Measurements from ENCODE around the gene ACADM. TPM values are rescaled to one million over a fixed set of nuclear protein-coding genes. Genes with fewer than 3 reads are reported as not detected.

Gene ACADM
- total RNA-seq, 1 experiment from 2014 or later = 37.9 TPM

DNA sequence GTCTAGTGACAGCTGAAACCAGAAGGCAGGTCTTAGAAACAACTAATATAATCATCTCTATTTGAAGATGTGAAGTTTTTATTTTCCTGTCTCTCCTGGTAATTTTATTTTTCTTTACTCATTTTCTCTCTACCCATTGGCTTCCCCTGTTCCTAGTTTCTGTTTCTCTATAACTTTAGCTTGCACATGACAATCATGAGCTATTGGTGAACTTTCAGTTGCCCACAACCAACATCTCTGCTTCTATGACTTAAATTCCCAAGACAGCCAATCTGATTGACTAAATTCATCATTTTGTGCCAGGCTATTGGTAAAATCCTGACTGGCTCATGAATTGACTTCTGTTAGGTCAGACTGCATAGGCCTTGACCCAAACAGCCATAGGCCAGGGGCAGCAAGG, 13.7 kb upstream of the ACADM start:
- DNase-seq (ENCODE audit: low spot score) = no peak
- peaks cover 7% of the 10 kb centered on the region for H3K9me3 Mint-ChIP-seq
- H3K36me3 Mint-ChIP-seq = no peaks in the 10 kb centered on the region
- no peak overlapping the region for H3K4me3 Mint-ChIP-seq
- ChIA-PET POLR2A (interaction anchor here (0.7 kb wide), 1 partner anchor 339 kb away, joined by 12 read pairs; no protein-coding TSS in a partner anchor), CTCF (interaction anchor here (0.6 kb wide), 1 partner anchor 34 kb away, joined by 3 read pairs; no protein-coding TSS in a partner anchor)
- TF ChIP-seq, protein P1, sequence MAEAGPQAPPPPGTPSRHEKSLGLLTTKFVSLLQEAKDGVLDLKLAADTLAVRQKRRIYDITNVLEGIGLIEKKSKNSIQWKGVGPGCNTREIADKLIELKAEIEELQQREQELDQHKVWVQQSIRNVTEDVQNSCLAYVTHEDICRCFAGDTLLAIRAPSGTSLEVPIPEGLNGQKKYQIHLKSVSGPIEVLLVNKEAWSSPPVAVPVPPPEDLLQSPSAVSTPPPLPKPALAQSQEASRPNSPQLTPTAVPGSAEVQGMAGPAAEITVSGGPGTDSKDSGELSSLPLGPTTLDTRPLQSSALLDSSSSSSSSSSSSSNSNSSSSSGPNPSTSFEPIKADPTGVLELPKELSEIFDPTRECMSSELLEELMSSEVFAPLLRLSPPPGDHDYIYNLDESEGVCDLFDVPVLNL (CRISPR knock-in tag; IDR thresholded peaks at IDR 0.05; ENCODE audit: borderline replicate concordance, low read depth) = no peak
- no peak for TF ChIP-seq GRHL2 (CRISPR knock-in tag; IDR thresholded peaks at IDR 0.05; ENCODE audit: insufficient replicate concordance, severe bottlenecking)
- no peak for TF ChIP-seq NR1H2 (CRISPR knock-in tag; IDR thresholded peaks at IDR 0.05)
- no peak for TF ChIP-seq PREB (CRISPR knock-in tag; IDR thresholded peaks at IDR 0.05; ENCODE audit: borderline replicate concordance)
- no peak for TF ChIP-seq ZNF396 (CRISPR knock-in tag; IDR thresholded peaks at IDR 0.05; ENCODE audit: borderline replicate concordance)
- TF ChIP-seq ZNF532 (CRISPR knock-in tag; IDR thresholded peaks at IDR 0.05; ENCODE audit: borderline replicate concordance) = no peak
- TF ChIP-seq PRDM15 (CRISPR knock-in tag; IDR thresholded peaks at IDR 0.05) = no peak
- TF ChIP-seq, protein P2, sequence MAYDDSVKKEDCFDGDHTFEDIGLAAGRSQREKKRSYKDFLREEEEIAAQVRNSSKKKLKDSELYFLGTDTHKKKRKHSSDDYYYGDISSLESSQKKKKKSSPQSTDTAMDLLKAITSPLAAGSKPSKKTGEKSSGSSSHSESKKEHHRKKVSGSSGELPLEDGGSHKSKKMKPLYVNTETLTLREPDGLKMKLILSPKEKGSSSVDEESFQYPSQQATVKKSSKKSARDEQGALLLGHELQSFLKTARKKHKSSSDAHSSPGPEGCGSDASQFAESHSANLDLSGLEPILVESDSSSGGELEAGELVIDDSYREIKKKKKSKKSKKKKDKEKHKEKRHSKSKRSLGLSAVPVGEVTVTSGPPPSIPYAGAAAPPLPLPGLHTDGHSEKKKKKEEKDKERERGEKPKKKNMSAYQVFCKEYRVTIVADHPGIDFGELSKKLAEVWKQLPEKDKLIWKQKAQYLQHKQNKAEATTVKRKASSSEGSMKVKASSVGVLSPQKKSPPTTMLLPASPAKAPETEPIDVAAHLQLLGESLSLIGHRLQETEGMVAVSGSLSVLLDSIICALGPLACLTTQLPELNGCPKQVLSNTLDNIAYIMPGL (CRISPR knock-in tag; IDR thresholded peaks at IDR 0.05) = no peak
- TF ChIP-seq, protein P3, sequence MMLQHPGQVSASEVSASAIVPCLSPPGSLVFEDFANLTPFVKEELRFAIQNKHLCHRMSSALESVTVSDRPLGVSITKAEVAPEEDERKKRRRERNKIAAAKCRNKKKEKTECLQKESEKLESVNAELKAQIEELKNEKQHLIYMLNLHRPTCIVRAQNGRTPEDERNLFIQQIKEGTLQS (CRISPR knock-in tag; conservative IDR thresholded peaks at IDR 0.05) = no peak
- no peak for TF ChIP-seq GABPB1 (CRISPR knock-in tag; IDR thresholded peaks at IDR 0.05)
- no peak for TF ChIP-seq FOXJ3 (CRISPR knock-in tag; IDR thresholded peaks at IDR 0.05; ENCODE audit: borderline replicate concordance)
- TF ChIP-seq, protein P4, sequence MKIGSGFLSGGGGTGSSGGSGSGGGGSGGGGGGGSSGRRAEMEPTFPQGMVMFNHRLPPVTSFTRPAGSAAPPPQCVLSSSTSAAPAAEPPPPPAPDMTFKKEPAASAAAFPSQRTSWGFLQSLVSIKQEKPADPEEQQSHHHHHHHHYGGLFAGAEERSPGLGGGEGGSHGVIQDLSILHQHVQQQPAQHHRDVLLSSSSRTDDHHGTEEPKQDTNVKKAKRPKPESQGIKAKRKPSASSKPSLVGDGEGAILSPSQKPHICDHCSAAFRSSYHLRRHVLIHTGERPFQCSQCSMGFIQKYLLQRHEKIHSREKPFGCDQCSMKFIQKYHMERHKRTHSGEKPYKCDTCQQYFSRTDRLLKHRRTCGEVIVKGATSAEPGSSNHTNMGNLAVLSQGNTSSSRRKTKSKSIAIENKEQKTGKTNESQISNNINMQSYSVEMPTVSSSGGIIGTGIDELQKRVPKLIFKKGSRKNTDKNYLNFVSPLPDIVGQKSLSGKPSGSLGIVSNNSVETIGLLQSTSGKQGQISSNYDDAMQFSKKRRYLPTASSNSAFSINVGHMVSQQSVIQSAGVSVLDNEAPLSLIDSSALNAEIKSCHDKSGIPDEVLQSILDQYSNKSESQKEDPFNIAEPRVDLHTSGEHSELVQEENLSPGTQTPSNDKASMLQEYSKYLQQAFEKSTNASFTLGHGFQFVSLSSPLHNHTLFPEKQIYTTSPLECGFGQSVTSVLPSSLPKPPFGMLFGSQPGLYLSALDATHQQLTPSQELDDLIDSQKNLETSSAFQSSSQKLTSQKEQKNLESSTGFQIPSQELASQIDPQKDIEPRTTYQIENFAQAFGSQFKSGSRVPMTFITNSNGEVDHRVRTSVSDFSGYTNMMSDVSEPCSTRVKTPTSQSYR (CRISPR knock-in tag; IDR thresholded peaks at IDR 0.05) = no peak
- TF ChIP-seq RORB (CRISPR knock-in tag; IDR thresholded peaks at IDR 0.05) = no peak
- no peak for TF ChIP-seq ZNF138 (CRISPR knock-in tag; conservative IDR thresholded peaks at IDR 0.05)
- TF ChIP-seq, protein P5, sequence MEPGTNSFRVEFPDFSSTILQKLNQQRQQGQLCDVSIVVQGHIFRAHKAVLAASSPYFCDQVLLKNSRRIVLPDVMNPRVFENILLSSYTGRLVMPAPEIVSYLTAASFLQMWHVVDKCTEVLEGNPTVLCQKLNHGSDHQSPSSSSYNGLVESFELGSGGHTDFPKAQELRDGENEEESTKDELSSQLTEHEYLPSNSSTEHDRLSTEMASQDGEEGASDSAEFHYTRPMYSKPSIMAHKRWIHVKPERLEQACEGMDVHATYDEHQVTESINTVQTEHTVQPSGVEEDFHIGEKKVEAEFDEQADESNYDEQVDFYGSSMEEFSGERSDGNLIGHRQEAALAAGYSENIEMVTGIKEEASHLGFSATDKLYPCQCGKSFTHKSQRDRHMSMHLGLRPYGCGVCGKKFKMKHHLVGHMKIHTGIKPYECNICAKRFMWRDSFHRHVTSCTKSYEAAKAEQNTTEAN (CRISPR knock-in tag; IDR thresholded peaks at IDR 0.05) = no peak
- H3K4me1 Mint-ChIP-seq = no peaks in the 10 kb centered on the region
- H3K27me3 Mint-ChIP-seq (ENCODE audit: low read depth) = no peaks in the 10 kb centered on the region
- H3K27ac Mint-ChIP-seq = no peak overlapping the region
- ATAC-seq = no peak

Measured in WTC11 (cell line).